HepG2 (cell line): ENCODE results near the gene COL5A1. TPM values are rescaled to one million over a fixed set of nuclear protein-coding genes. Genes with fewer than 3 reads are reported as not detected.

Source experiments
- ATAC-seq: fragments of 200-7000 bp; cut with Tn5 transposase; 3 replicates; pipeline ENCODE4 v1.9.1; 2020; ENCODE audit warnings: mild to moderate bottlenecking, moderate library complexity
- BruUV-seq: library from RNA; stranded (reverse); fragments of 400-500 nt; replicated peaks from 2 replicates; lab custom pipeline; 2021; lab: Mats Ljungman, UMichigan
- CTCF ChIA-PET: fragments of 300-600 bp; formaldehyde crosslinking; extraction: SDS; loops from one replicate; lab custom pipeline; 2021; ENCODE audit warnings: low total read pairs, inconsistent platforms, low intra/inter-chr PET ratio; lab: Yijun Ruan, JAX
- POLR2A ChIA-PET: fragments of 350-600 bp; sonication (Branson Sonifier 250); formaldehyde crosslinking; loops from one replicate; lab custom pipeline; 2020; ENCODE audit warnings: antibody characterized with exemption, inconsistent platforms; lab: Yijun Ruan, JAX
- DNase-seq: peaks from one replicate; pipeline ENCODE4 v3.0.0-alpha.2; 2015; ENCODE audit warnings: low spot score
- FAIRE-seq: peaks from 3 replicates; lab custom pipeline; 2011; peaks lifted over from hg19 to GRCh38; lab: Jason Lieb, UNC
- H2AFZ ChIP-seq: one replicate; pipeline ENCODE4 v1.6.1; 2011; ENCODE audit warnings: low read length, inconsistent platforms
- H3K27ac ChIP-seq: fragments of 300-600 bp; 3 replicates; pipeline ENCODE4 v1.8.0; 2011; ENCODE audit warnings: mixed run types, mild to moderate bottlenecking, mixed read lengths, low read length, inconsistent platforms; ENCODE audit not compliant: insufficient read depth; ENCODE audit errors: extremely low read length
- H3K27me3 ChIP-seq, 2 experiments: fragments of 200-600 bp in 1 of 2; 2 replicates in 1 of 2; 3 replicates in 1 of 2; pipeline versions ENCODE4 v1.6.0 to v1.8.0; 2011; ENCODE audit warnings: low read length in 2 of 2, mild to moderate bottlenecking in 2 of 2, moderate library complexity in 2 of 2, inconsistent platforms in 1 of 2; ENCODE audit not compliant: insufficient read depth in 2 of 2, control insufficient read depth in 1 of 2
- H3K36me3 ChIP-seq, 2 experiments: fragments of 200-600 bp in 1 of 2; replicated peaks in 1 of 2; 2 replicates in 1 of 2; 3 replicates in 1 of 2; pipeline versions ENCODE4 v1.5.1 to v1.8.0; 2011; ENCODE audit warnings: low read length in 2 of 2, inconsistent platforms in 1 of 2; ENCODE audit not compliant: insufficient read depth in 2 of 2, control insufficient read depth in 1 of 2
- H3K4me1 ChIP-seq: 2 replicates; pipeline ENCODE4 v1.5.1; 2012; ENCODE audit warnings: low read length, inconsistent platforms; ENCODE audit not compliant: insufficient read depth
- H3K4me2 ChIP-seq: 2 replicates; pipeline ENCODE4 v1.6.0; 2011; ENCODE audit warnings: low read depth, low read length, inconsistent platforms
- H3K4me3 ChIP-seq, 3 experiments: fragments of 200-600 bp in 1 of 3; sonication (generic), shearing (Covaris generic) in 1 of 3; replicated peaks in 1 of 3; 2 replicates each; pipeline ENCODE4 v1.5.1; 2011 to 2016; ENCODE audit warnings: low read length in 3 of 3, inconsistent platforms in 2 of 3, low read depth in 2 of 3, mild to moderate bottlenecking in 2 of 3, control low read depth in 1 of 3, mixed read lengths in 1 of 3; ENCODE audit not compliant: insufficient read depth in 1 of 3
- H3K79me2 ChIP-seq: one replicate; pipeline ENCODE4 v1.6.1; 2011; ENCODE audit warnings: low read length, inconsistent platforms; ENCODE audit not compliant: insufficient read depth
- H3K9ac ChIP-seq: 2 replicates; pipeline ENCODE4 v1.6.0; 2011; ENCODE audit warnings: mild to moderate bottlenecking, low read depth, low read length, inconsistent platforms; ENCODE audit not compliant: insufficient read depth
- H3K9me3 ChIP-seq: 2 replicates; pipeline ENCODE4 v1.5.1; 2012; ENCODE audit warnings: mild to moderate bottlenecking, low read length
- H4K20me1 ChIP-seq: 2 replicates; pipeline ENCODE4 v1.6.0; 2011; ENCODE audit warnings: inconsistent platforms, mild to moderate bottlenecking, low read length, moderate library complexity; ENCODE audit not compliant: insufficient read depth
- CBFB ChIP-seq: sonication (generic); formaldehyde crosslinking; IDR thresholded peaks from 2 replicates; pipeline ENCODE4 v1.4.0; 2020; ENCODE audit warnings: missing genetic modification reagents
- HOMEZ ChIP-seq: IDR thresholded peaks from 2 replicates; pipeline ENCODE4 v1.6.1; 2016; ENCODE audit warnings: low read depth
- HOXD1 ChIP-seq: sonication (generic); formaldehyde crosslinking; IDR thresholded peaks from 2 replicates; pipeline ENCODE4 v1.5.0; 2020; ENCODE audit warnings: missing genetic modification reagents
- KDM6A ChIP-seq: IDR thresholded peaks from 2 replicates; pipeline ENCODE4 v1.6.1; 2016; ENCODE audit warnings: low read depth
- NFE2L2 ChIP-seq: fragments of 150-350 bp; IDR thresholded peaks from 2 replicates; pipeline ENCODE4 v1.6.1; 2014; ENCODE audit warnings: low read length
- REPIN1 ChIP-seq: sonication (generic); formaldehyde crosslinking; IDR thresholded peaks from 2 replicates; pipeline ENCODE4 v1.8.0; 2022; ENCODE audit warnings: missing genetic modification reagents, low read depth, mild to moderate bottlenecking, borderline replicate concordance
- SP140L ChIP-seq: sonication (generic); formaldehyde crosslinking; IDR thresholded peaks from 2 replicates; pipeline ENCODE4 v1.4.0; 2020; ENCODE audit warnings: missing genetic modification reagents, borderline replicate concordance
- TGIF2 ChIP-seq: IDR thresholded peaks from 2 replicates; pipeline ENCODE4 v1.6.1; 2016; ENCODE audit warnings: control low read depth, missing compliant biosample characterization
- ZFAT ChIP-seq: sonication (generic); formaldehyde crosslinking; conservative IDR thresholded peaks from 2 replicates; pipeline ENCODE4 v1.8.1; 2023; ENCODE audit warnings: missing genetic modification reagents, inconsistent platforms
- ZFP82 ChIP-seq: sonication (generic); formaldehyde crosslinking; IDR thresholded peaks from 2 replicates; pipeline ENCODE4 v1.5.1; 2020; ENCODE audit warnings: mild to moderate bottlenecking, missing genetic modification reagents, borderline replicate concordance
- ZNF281 ChIP-seq: sonication (generic); formaldehyde crosslinking; IDR thresholded peaks from 2 replicates; pipeline ENCODE4 v1.4.0; 2020; ENCODE audit warnings: missing genetic modification reagents, borderline replicate concordance
- ZNF44 ChIP-seq: sonication (generic); formaldehyde crosslinking; IDR thresholded peaks from 2 replicates; pipeline ENCODE4 v1.5.1; 2020; ENCODE audit warnings: mild to moderate bottlenecking, missing genetic modification reagents
- ZNF75D ChIP-seq: sonication (generic); formaldehyde crosslinking; IDR thresholded peaks from 2 replicates; pipeline ENCODE4 v1.8.1; 2023; ENCODE audit warnings: missing genetic modification reagents, mild to moderate bottlenecking, borderline replicate concordance
- ZNF83 ChIP-seq: sonication (generic); formaldehyde crosslinking; IDR thresholded peaks from 2 replicates; pipeline ENCODE4 v1.4.0; 2020; ENCODE audit warnings: missing genetic modification reagents, mild to moderate bottlenecking, borderline replicate concordance
- WGBS: methylation state at CpG from one replicate; pipeline ENCODE4 v1.1.6; 2017; ENCODE audit warnings: low lambda C conversion rate; 5-methylcytosine and 5-hydroxymethylcytosine counted together
- in situ Hi-C: cut with HindIII; loops from 2 replicates; pipeline ENCODE4 v1.10.0; 2017; ENCODE audit warnings: low pct_unique_long_range_greater_than_20kb; ENCODE audit not compliant: extremely low pct_ligation_motif_present
- intact Hi-C: fragments of 100-400 bp; cut with micrococcal nuclease; formaldehyde crosslinking; loops from one replicate; pipeline ENCODE4 v1.10.0; 2022; ENCODE audit not compliant: unreplicated experiment
- polyA plus RNA-seq, 8 experiments: library from polyadenylated mRNA; depleted of rRNA in 3 of 8; stranded (reverse) in 7 of 8; unstranded in 1 of 8; fragments of >200 nt; fragmentation: Illumina TruSeq in 4 of 8; extraction: Trizol in 4 of 8; gene quantifications; 2 replicates each; pipeline versions ENCODE4 v1.2.1 to v1.2.3, GENCODE V29; 2011 to 2016; ENCODE audit warnings: low read depth in 4 of 8, missing spikeins in 1 of 8, mixed read lengths in 1 of 8; ENCODE audit not compliant: insufficient read depth in 1 of 8
- total RNA-seq, 5 experiments: library from RNA; depleted of rRNA; stranded (reverse); fragments of >200 nt; fragmentation: Illumina TruSeq; extraction: Trizol; gene quantifications; 2 replicates each; pipeline ENCODE4 v1.2.3, GENCODE V29; 2016; ENCODE audit warnings: low read depth in 1 of 5
- TF ChIP-seq, protein P1 (sequence below): sonication (generic); formaldehyde crosslinking; IDR thresholded peaks from 2 replicates; pipeline ENCODE4 v1.5.0; 2020; ENCODE audit warnings: missing genetic modification reagents
- TF ChIP-seq, protein P2 (sequence below): sonication (generic); formaldehyde crosslinking; IDR thresholded peaks from 2 replicates; pipeline ENCODE4 v1.8.0; 2022; ENCODE audit warnings: mild to moderate bottlenecking, missing genetic modification reagents, borderline replicate concordance
- TF ChIP-seq, protein P3 (sequence below): sonication (generic); formaldehyde crosslinking; IDR thresholded peaks from 2 replicates; pipeline ENCODE4 v1.8.1; 2022; ENCODE audit warnings: low read depth, mild to moderate bottlenecking, missing genetic modification reagents

COL5A1 gene
- total and polyA plus RNA-seq, 2 of the 13 experiments (the other 11 are each of a cell fraction or from before 2014, with no cell fraction given): not detected

DNA sequence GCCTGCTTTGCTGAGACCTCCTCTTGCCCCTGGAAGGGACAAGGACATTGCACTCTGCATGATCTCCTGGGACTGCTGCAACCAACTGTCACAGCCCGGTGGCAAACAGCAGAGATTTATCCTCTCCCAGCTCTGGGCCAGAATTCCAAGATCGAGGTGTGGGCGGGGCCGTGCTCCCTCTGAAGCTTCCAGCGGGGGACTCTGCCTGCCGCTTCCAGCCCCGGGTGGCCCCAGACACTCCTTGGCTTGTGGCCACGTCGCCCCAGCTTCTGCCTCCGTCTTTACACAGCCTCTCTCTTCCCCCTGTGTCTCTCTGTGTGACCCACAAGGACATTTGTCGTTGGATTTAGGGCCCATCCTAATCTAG, 67.1 kb downstream of the COL5A1 start:
- no peak for FAIRE-seq
- no TSS peak for BruUV-seq
- ATAC-seq: no peak
- Histone ChIP-seq H3K4me3 (no peak overlapping the region), H3K27ac (no peak overlapping the region), H3K79me2 (no peaks in the 10 kb centered on the region), H3K9me3 (no peaks in the 10 kb centered on the region), H3K4me1 (no peaks in the 10 kb centered on the region), H3K9ac (no peak overlapping the region), H4K20me1 (no peaks in the 10 kb centered on the region), H3K4me2 (no peak overlapping the region), H3K36me3 (no peaks in the 10 kb centered on the region), H2AFZ (no peak overlapping the region), H3K27me3 (peaks cover 4 to 32% of the 10 kb centered on the region in 2 experiments; a peak in 4 of 5 replicates)
- no peak for DNase-seq
- intact Hi-C loops: no loop called here
- CTCF ChIA-PET: no interaction called here
- WGBS: 9% methylated on average over 5 of the region's 11 CpGs
- POLR2A ChIA-PET: no interaction called here
- in situ Hi-C loops: no loop called here
- TF ChIP-seq KDM6A (CRISPR knock-in tag) (no peak), ZNF281 (no peak), HOXD1 (no peak), REPIN1 (CRISPR knock-in tag) (no peak), SP140L (CRISPR knock-in tag) (no peak), ZNF75D (no peak), ZFP82 (CRISPR knock-in tag) (no peak), NFE2L2 (no peak), ZNF44 (no peak), HOMEZ (no peak), CBFB (CRISPR knock-in tag) (no peak), TGIF2 (CRISPR knock-in tag) (no peak), ZFAT (CRISPR knock-in tag) (no peak), ZNF83 (CRISPR knock-in tag) (no peak)
- TF ChIP-seq, protein P1, sequence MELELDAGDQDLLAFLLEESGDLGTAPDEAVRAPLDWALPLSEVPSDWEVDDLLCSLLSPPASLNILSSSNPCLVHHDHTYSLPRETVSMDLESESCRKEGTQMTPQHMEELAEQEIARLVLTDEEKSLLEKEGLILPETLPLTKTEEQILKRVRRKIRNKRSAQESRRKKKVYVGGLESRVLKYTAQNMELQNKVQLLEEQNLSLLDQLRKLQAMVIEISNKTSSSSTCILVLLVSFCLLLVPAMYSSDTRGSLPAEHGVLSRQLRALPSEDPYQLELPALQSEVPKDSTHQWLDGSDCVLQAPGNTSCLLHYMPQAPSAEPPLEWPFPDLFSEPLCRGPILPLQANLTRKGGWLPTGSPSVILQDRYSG: no peak
- TF ChIP-seq, protein P2, sequence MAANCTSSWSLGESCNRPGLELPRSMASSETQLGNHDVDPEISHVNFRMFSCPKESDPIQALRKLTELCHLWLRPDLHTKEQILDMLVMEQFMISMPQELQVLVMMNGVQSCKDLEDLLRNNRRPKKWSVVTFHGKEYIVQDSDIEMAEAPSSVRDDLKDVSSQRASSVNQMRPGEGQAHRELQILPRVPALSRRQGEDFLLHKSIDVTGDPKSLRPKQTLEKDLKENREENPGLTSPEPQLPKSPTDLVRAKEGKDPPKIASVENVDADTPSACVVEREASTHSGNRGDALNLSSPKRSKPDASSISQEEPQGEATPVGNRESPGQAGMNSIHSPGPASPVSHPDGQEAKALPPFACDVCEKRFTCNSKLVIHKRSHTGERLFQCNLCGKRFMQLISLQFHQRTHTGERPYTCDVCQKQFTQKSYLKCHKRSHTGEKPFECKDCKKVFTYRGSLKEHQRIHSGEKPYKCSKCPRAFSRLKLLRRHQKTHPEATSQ (CRISPR knock-in tag): no peak
- TF ChIP-seq, protein P3, sequence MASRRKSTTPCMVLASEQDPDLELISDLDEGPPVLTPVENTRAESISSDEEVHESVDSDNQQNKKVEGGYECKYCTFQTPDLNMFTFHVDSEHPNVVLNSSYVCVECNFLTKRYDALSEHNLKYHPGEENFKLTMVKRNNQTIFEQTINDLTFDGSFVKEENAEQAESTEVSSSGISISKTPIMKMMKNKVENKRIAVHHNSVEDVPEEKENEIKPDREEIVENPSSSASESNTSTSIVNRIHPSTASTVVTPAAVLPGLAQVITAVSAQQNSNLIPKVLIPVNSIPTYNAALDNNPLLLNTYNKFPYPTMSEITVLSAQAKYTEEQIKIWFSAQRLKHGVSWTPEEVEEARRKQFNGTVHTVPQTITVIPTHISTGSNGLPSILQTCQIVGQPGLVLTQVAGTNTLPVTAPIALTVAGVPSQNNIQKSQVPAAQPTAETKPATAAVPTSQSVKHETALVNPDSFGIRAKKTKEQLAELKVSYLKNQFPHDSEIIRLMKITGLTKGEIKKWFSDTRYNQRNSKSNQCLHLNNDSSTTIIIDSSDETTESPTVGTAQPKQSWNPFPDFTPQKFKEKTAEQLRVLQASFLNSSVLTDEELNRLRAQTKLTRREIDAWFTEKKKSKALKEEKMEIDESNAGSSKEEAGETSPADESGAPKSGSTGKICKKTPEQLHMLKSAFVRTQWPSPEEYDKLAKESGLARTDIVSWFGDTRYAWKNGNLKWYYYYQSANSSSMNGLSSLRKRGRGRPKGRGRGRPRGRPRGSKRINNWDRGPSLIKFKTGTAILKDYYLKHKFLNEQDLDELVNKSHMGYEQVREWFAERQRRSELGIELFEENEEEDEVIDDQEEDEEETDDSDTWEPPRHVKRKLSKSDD (CRISPR knock-in tag): no peak
